ENCODE measurements around the gene MAP3K20.

DNA sequence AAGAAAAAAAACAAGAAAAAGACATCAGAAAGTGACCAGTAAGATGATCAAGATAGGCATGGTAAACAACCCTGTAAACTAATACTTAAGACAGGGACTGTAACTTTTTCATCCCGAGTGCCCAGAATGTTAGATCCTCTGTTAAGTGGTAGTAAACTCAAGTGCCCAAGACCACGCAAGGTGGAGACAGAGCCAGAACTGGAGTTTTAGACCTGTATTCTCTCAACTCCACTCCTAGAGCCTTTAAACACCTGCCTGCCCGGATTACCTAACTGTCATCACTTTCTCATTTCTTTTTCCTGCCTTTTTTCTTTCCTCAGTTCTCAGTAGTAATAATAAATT is 203.9 kb downstream of the MAP3K20 start:
- TF ChIP-seq, protein P1, sequence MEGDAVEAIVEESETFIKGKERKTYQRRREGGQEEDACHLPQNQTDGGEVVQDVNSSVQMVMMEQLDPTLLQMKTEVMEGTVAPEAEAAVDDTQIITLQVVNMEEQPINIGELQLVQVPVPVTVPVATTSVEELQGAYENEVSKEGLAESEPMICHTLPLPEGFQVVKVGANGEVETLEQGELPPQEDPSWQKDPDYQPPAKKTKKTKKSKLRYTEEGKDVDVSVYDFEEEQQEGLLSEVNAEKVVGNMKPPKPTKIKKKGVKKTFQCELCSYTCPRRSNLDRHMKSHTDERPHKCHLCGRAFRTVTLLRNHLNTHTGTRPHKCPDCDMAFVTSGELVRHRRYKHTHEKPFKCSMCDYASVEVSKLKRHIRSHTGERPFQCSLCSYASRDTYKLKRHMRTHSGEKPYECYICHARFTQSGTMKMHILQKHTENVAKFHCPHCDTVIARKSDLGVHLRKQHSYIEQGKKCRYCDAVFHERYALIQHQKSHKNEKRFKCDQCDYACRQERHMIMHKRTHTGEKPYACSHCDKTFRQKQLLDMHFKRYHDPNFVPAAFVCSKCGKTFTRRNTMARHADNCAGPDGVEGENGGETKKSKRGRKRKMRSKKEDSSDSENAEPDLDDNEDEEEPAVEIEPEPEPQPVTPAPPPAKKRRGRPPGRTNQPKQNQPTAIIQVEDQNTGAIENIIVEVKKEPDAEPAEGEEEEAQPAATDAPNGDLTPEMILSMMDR (IDR thresholded peaks at IDR 0.05 in 8 of 11, conservative IDR thresholded peaks at IDR 0.05 in 3 of 11), result no peak
- no peak for TF ChIP-seq POLR2A (IDR thresholded peaks at IDR 0.05)
